Keratinocyte (primary cell): ENCODE data around the gene PIK3C3. TPM values are rescaled to one million over a fixed set of nuclear protein-coding genes. Genes with fewer than 3 reads are reported as not detected.

Source experiments
- DNase-seq: peaks from one replicate; pipeline ENCODE4 v3.0.0-alpha.2; 2011; ENCODE audit warnings: low read depth, missing footprints, low spot score
- FAIRE-seq: peaks from 2 replicates; lab custom pipeline; 2011; peaks lifted over from hg19 to GRCh38; lab: Jason Lieb, UNC
- H2AFZ ChIP-seq: 2 replicates; pipeline ENCODE4 v1.6.0; 2012; ENCODE audit warnings: low read length, control low read depth, inconsistent platforms; ENCODE audit not compliant: control insufficient read depth
- H3K27ac ChIP-seq: 2 replicates; pipeline ENCODE4 v1.5.1; 2011; ENCODE audit warnings: low read length; ENCODE audit not compliant: control insufficient read depth, insufficient read depth
- H3K27me3 ChIP-seq: 3 replicates; pipeline ENCODE4 v1.6.0; 2011; ENCODE audit warnings: low read length; ENCODE audit not compliant: control insufficient read depth, insufficient read depth; ENCODE audit errors: extremely low read depth
- H3K36me3 ChIP-seq, 2 experiments: 2 replicates in 1 of 2; 3 replicates in 1 of 2; pipeline ENCODE4 v1.5.1; 2011; ENCODE audit warnings: low read length in 2 of 2, mild to moderate bottlenecking in 1 of 2; ENCODE audit not compliant: control insufficient read depth in 2 of 2, insufficient read depth in 2 of 2; ENCODE audit errors: extremely low read depth in 1 of 2
- H3K4me1 ChIP-seq: 3 replicates; pipeline ENCODE4 v1.5.1; 2011; ENCODE audit warnings: low read length; ENCODE audit not compliant: control insufficient read depth, insufficient read depth; ENCODE audit errors: extremely low read depth
- H3K4me2 ChIP-seq: 3 replicates; pipeline ENCODE4 v1.6.0; 2011; ENCODE audit warnings: low read depth, low read length; ENCODE audit not compliant: control insufficient read depth, insufficient read depth; ENCODE audit errors: extremely low read depth
- H3K4me3 ChIP-seq, 3 experiments: fragments of 200-600 bp in 1 of 3; sonication (generic) in 1 of 3; 2 replicates in 2 of 3; 3 replicates in 1 of 3; pipeline ENCODE4 v1.5.1; 2011 to 2016; ENCODE audit warnings: low read length in 3 of 3, mild to moderate bottlenecking in 3 of 3, control low read depth in 2 of 3, inconsistent platforms in 1 of 3, low read depth in 1 of 3, mixed read lengths in 1 of 3, mixed run types in 1 of 3, moderate library complexity in 1 of 3; ENCODE audit not compliant: control insufficient read depth in 2 of 3, insufficient read depth in 2 of 3; ENCODE audit errors: extremely low read depth in 1 of 3
- H3K79me2 ChIP-seq: 2 replicates; pipeline ENCODE4 v1.6.0; 2012; ENCODE audit warnings: low read length; ENCODE audit not compliant: control insufficient read depth, insufficient read depth
- H3K9ac ChIP-seq: 3 replicates; pipeline ENCODE4 v1.6.0; 2011; ENCODE audit warnings: low read length; ENCODE audit not compliant: control insufficient read depth, insufficient read depth; ENCODE audit errors: extremely low read depth
- H3K9me1 ChIP-seq: 3 replicates; pipeline ENCODE4 v1.6.0; 2011; ENCODE audit warnings: low read length; ENCODE audit not compliant: control insufficient read depth, insufficient read depth; ENCODE audit errors: extremely low read depth
- H3K9me3 ChIP-seq: 2 replicates; pipeline ENCODE4 v1.5.1; 2012; ENCODE audit warnings: low read depth, low read length; ENCODE audit not compliant: control insufficient read depth
- H4K20me1 ChIP-seq: 3 replicates; pipeline ENCODE4 v1.6.0; 2011; ENCODE audit warnings: low read length; ENCODE audit not compliant: control insufficient read depth, insufficient read depth; ENCODE audit errors: extremely low read depth
- CTCF ChIP-seq, 3 experiments: IDR thresholded peaks in 1 of 3; conservative IDR thresholded peaks in 1 of 3; optimal IDR thresholded peaks in 1 of 3; 2 replicates in 2 of 3; 3 replicates in 1 of 3; pipeline versions ENCODE3 to v1.5.1; 2011; ENCODE audit warnings: low read length in 3 of 3, mild to moderate bottlenecking in 3 of 3, moderate library complexity in 2 of 3, control low read depth in 1 of 3, inconsistent platforms in 1 of 3; ENCODE audit not compliant: insufficient read depth in 2 of 3; ENCODE audit errors: extremely low read depth in 1 of 3
- EZH2 ChIP-seq: IDR thresholded peaks from one replicate; pipeline ENCODE4 v1.6.1; 2012; ENCODE audit warnings: inconsistent platforms, mild to moderate bottlenecking, low read length, moderate library complexity
- dilution Hi-C: fragments of 300-500 bp; cut with MboI; formaldehyde crosslinking; loops from one replicate; pipeline ENCODE4 v1.7.0; 2020; ENCODE audit warnings: low sequenced_read_pairs; ENCODE audit not compliant: extremely low pct_ligation_motif_present
- polyA plus RNA-seq, 5 experiments: library from polyadenylated mRNA; depleted of rRNA in 3 of 5; stranded (reverse) in 3 of 5; stranded (forward) in 1 of 5; unstranded in 1 of 5; fragments of >200 nt; gene quantifications; 1 replicate in 1 of 5; 2 replicates in 3 of 5; 3 replicates in 1 of 5; pipeline versions ENCODE4 v1.2.1 to v1.2.3, GENCODE V29; 2011 to 2012; ENCODE audit warnings: missing spikeins in 2 of 5, low read depth in 1 of 5, low replicate concordance in 1 of 5

PIK3C3 gene
- polyA plus RNA-seq, 1 donor (not counting 4 experiments of a cell fraction or from before 2014, with no cell fraction given) = 65.0 TPM

DNA sequence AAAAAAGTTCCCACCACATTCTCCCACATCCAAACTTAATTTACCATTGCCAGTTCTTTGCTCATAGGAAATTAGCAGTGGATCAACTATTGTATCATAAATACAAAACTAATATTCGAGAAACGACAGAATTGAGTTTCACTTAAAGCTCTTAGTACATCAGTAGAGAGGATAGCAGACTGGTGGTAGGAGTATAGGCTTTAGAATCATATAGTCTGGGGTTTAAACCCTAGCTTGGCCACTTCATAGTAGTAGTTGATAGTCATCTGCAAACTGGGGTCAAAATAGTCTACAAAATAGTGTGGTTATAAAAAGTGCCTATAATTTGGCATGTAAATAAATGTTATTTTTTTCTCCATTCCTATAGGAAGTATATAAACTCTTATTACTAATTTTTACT lies 30.9 kb downstream of the PIK3C3 start:
- DNase-seq = no peak
- peaks cover 4% of the 10 kb centered on the region for H3K4me1 ChIP-seq
- H3K79me2 ChIP-seq = peaks cover 5% of the 10 kb centered on the region
- H4K20me1 ChIP-seq = no peaks in the 10 kb centered on the region
- no peak overlapping the region for H2AFZ ChIP-seq
- no peak overlapping the region for H3K27ac ChIP-seq
- no peak overlapping the region for H3K9ac ChIP-seq
- H3K4me2 ChIP-seq = no peak overlapping the region
- peaks cover 2 to 13% of the 10 kb centered on the region in 2 experiments for H3K36me3 ChIP-seq
- H3K4me3 ChIP-seq = no peak overlapping the region
- H3K9me3 ChIP-seq = no peaks in the 10 kb centered on the region
- no peaks in the 10 kb centered on the region for H3K27me3 ChIP-seq
- H3K9me1 ChIP-seq = no peaks in the 10 kb centered on the region
- TF ChIP-seq CTCF (optimal IDR thresholded peaks at IDR 0.05 in 1 of 3, IDR thresholded peaks at IDR 0.05 in 1 of 3, conservative IDR thresholded peaks at IDR 0.05 in 1 of 3; ENCODE audit: extremely low read depth in 1 of 3, insufficient read depth in 2 of 3, low read length in 3 of 3) = no peak
- TF ChIP-seq EZH2 = no peak
- FAIRE-seq = no peak
- dilution Hi-C loops = no loop called here

DNA sequence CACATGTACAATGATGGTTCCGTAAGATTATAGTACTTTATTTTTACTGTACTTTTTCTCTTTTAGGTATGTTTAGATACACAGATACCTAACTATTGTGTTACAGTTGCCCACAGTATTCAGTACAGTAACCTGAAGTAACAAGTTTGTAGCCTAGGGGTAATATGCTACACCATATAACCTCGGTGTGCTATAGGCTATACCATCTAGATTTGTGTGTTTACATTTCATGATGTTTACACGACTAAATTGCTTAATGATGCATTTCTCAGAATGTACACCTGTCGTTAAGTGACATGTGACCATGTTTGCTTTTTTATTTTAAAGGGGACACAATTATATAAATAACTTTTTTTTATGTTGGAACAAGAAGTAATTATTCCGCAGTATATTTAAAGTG lies 34.5 kb downstream of the PIK3C3 start:
- peaks cover 4 to 12% of the 10 kb centered on the region in 2 experiments for H3K36me3 ChIP-seq
- no peak for DNase-seq
- H3K27me3 ChIP-seq = no peaks in the 10 kb centered on the region
- peaks cover 4% of the 10 kb centered on the region for H3K79me2 ChIP-seq
- no peaks in the 10 kb centered on the region for H3K9me1 ChIP-seq
- H4K20me1 ChIP-seq = no peaks in the 10 kb centered on the region
- H3K4me3 ChIP-seq = no peak overlapping the region
- TF ChIP-seq EZH2 (no peak), CTCF (optimal IDR thresholded peaks at IDR 0.05 in 1 of 3, IDR thresholded peaks at IDR 0.05 in 1 of 3, conservative IDR thresholded peaks at IDR 0.05 in 1 of 3; ENCODE audit: extremely low read depth in 1 of 3, insufficient read depth in 2 of 3, low read length in 3 of 3) (no peak)
- no peak overlapping the region for H3K9ac ChIP-seq
- no peaks in the 10 kb centered on the region for H3K9me3 ChIP-seq
- FAIRE-seq = peak; percentile 23
- dilution Hi-C loops = no loop called here
- H3K27ac ChIP-seq = no peak overlapping the region
- no peak overlapping the region for H2AFZ ChIP-seq
- H3K4me1 ChIP-seq = no peaks in the 10 kb centered on the region
- H3K4me2 ChIP-seq = no peak overlapping the region
